ENCODE measurements around the gene SHCBP1L.

- TF ChIP-seq, protein P1, sequence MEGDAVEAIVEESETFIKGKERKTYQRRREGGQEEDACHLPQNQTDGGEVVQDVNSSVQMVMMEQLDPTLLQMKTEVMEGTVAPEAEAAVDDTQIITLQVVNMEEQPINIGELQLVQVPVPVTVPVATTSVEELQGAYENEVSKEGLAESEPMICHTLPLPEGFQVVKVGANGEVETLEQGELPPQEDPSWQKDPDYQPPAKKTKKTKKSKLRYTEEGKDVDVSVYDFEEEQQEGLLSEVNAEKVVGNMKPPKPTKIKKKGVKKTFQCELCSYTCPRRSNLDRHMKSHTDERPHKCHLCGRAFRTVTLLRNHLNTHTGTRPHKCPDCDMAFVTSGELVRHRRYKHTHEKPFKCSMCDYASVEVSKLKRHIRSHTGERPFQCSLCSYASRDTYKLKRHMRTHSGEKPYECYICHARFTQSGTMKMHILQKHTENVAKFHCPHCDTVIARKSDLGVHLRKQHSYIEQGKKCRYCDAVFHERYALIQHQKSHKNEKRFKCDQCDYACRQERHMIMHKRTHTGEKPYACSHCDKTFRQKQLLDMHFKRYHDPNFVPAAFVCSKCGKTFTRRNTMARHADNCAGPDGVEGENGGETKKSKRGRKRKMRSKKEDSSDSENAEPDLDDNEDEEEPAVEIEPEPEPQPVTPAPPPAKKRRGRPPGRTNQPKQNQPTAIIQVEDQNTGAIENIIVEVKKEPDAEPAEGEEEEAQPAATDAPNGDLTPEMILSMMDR (IDR thresholded peaks at IDR 0.05), result no peak
- no peak for TF ChIP-seq POLR2A (IDR thresholded peaks at IDR 0.05)
Measured at GRCh38 chr1:182984138-182984537, 31.2 kb upstream of the SHCBP1L start.

Measured in right lobe of liver (tissue), 4 donors.